Calu3 (cell line): ENCODE results near the gene PPP1R11. TPM values are rescaled to one million over a fixed set of nuclear protein-coding genes. Genes with fewer than 3 reads are reported as not detected.
A peak's percentile ranks its signal among the peaks of the same experiment; 100 is the strongest.
"Not testable (repeated sequence)": the region's sequence is repeated elsewhere in the genome, so short reads cannot be mapped to it uniquely, and the experiment has no call there.

Experiments used
- BruUV-seq: library from RNA; stranded (reverse); fragments of 400-500 nt; replicated peaks from 2 replicates; lab custom pipeline; 2021; lab: Mats Ljungman, UMichigan
- CTCF ChIA-PET: fragments of 300-600 bp; sonication (Branson Sonifier 250); formaldehyde crosslinking; loops from one replicate; lab custom pipeline; 2022; ENCODE audit warnings: antibody characterized with exemption; lab: Charles Lee
- DNase-seq: peaks from one replicate; pipeline ENCODE4 v3.0.0; 2022
- H3K27ac Mint-ChIP-seq: one replicate; pipeline ENCODE4 v1.8.0; 2022; ENCODE audit warnings: mixed read lengths; ENCODE audit not compliant: unreplicated experiment
- H3K27me3 Mint-ChIP-seq: one replicate; pipeline ENCODE4 v1.8.0; 2022; ENCODE audit warnings: mixed read lengths; ENCODE audit not compliant: unreplicated experiment
- H3K36me3 Mint-ChIP-seq: one replicate; pipeline ENCODE4 v1.8.0; 2022; ENCODE audit warnings: mild to moderate bottlenecking, moderate library complexity, mixed read lengths; ENCODE audit not compliant: insufficient read depth, unreplicated experiment
- H3K4me1 Mint-ChIP-seq: one replicate; pipeline ENCODE4 v1.8.0; 2022; ENCODE audit warnings: mild to moderate bottlenecking, low read depth, mixed read lengths; ENCODE audit not compliant: unreplicated experiment
- H3K4me3 Mint-ChIP-seq: one replicate; pipeline ENCODE4 v1.8.0; 2022; ENCODE audit warnings: mild to moderate bottlenecking, low read depth, moderate library complexity, mixed read lengths; ENCODE audit not compliant: unreplicated experiment
- H3K9me3 Mint-ChIP-seq: one replicate; pipeline ENCODE4 v1.8.0; 2022; ENCODE audit warnings: low read depth, mixed read lengths; ENCODE audit not compliant: unreplicated experiment
- CTCF ChIP-seq: fragments of 200-600 bp; IDR thresholded peaks from one replicate; pipeline ENCODE4 v1.8.0; 2022; ENCODE audit warnings: antibody characterized with exemption; ENCODE audit not compliant: unreplicated experiment
- intact Hi-C: fragments of 100-400 bp; cut with micrococcal nuclease; formaldehyde crosslinking; loops from one replicate; pipeline ENCODE4 v1.10.0; 2022; ENCODE audit not compliant: unreplicated experiment
- total RNA-seq: library from RNA; stranded (reverse); gene quantifications from 2 replicates; pipeline ENCODE4 v1.2.3, GENCODE V29; 2022

The PPP1R11 gene
- total RNA-seq, 1 experiment from 2014 or later = 72.8 TPM

- Mint-ChIP-seq H3K27me3 (no peaks in the 10 kb centered on the region), H3K4me1 (peaks cover 38% of the 10 kb centered on the region), H3K9me3 (no peaks in the 10 kb centered on the region), H3K4me3 (no peak overlapping the region), H3K36me3 (peaks cover 34% of the 10 kb centered on the region), H3K27ac (no peak overlapping the region)
- intact Hi-C loops = no loop called here
- DNase-seq = no peak
- no peak for TF ChIP-seq CTCF
- BruUV-seq = no TSS peak
- CTCF ChIA-PET = interaction anchor here (0.7 to 1.7 kb wide), 2 partner anchors 15 to 142 kb away, joined by 3 to 4 read pairs; no protein-coding TSS in a partner anchor
Measured at GRCh38 chr6:30116724-30117123, 49.7 kb downstream of the PPP1R11 start.

GRCh38 chr6:30118691-30119090 lies 51.7 kb downstream of the PPP1R11 start:
- H3K9me3 Mint-ChIP-seq, BruUV-seq, H3K4me3 Mint-ChIP-seq, intact Hi-C loops, DNase-seq, H3K27me3 Mint-ChIP-seq: not testable (repeated sequence)
- Mint-ChIP-seq H3K36me3 (peaks cover 14% of the 10 kb centered on the region), H3K4me1 (peaks cover 50% of the 10 kb centered on the region), H3K27ac (peak overlapping the region; percentile 22)
- CTCF ChIA-PET = interaction anchor here (0.6 to 1.3 kb wide), 2 partner anchors 11 to 327 kb away, joined by 5 to 6 read pairs; no protein-coding TSS in a partner anchor

Other genes with a start within 250 kb of the PPP1R11 start
- 0.45 and 1.5 TPM in 2 replicates for gene HLA-G, start 239.4 kb upstream of the PPP1R11 start, total RNA-seq
- gene HLA-A, start 124.7 kb upstream of the PPP1R11 start, total RNA-seq = 451 and 963 TPM in 2 replicates
- 25.1 and 25.2 TPM in 2 replicates for gene POLR1H, start 5.9 kb upstream of the PPP1R11 start, total RNA-seq
- 1.3 and 1.4 TPM in 2 replicates for gene RNF39, start 8.6 kb downstream of the PPP1R11 start, total RNA-seq
- 161 and 181 TPM in 2 replicates for gene TRIM31, start 45.9 kb downstream of the PPP1R11 start, total RNA-seq
- gene TRIM40, start 68.9 kb downstream of the PPP1R11 start, total RNA-seq = 0.29 TPM in 1 of 2 replicates, not detected in the other
- gene TRIM10, start 94.0 kb downstream of the PPP1R11 start, total RNA-seq = 1.8 and 2.7 TPM in 2 replicates
- gene TRIM15, start 96.3 kb downstream of the PPP1R11 start, total RNA-seq = 11.8 and 13.5 TPM in 2 replicates
- gene TRIM26, start 146.2 kb downstream of the PPP1R11 start, total RNA-seq = 89.9 and 118 TPM in 2 replicates